ENCODE results near the gene SEC61A2. TPM values are rescaled to one million over a fixed set of nuclear protein-coding genes. Genes with fewer than 3 reads are reported as not detected.
A peak's percentile ranks its signal among the peaks of the same experiment; 100 is the strongest.

SEC61A2 gene
- polyA plus RNA-seq, 1 of the 3 experiments (the other 2 are of a cell fraction), result 11.9 TPM

GRCh38 chr10:12214763-12215218 lies 85.3 kb downstream of the SEC61A2 start:
- peaks cover 21% of the 10 kb centered on the region for H3K79me2 ChIP-seq (ENCODE audit: insufficient read depth)
- H3K9me2 ChIP-seq, result no peaks in the 10 kb centered on the region
- TF ChIP-seq TCF12 (IDR thresholded peaks at IDR 0.05), result peak; percentile 15; the same call in 1 of the 2 replicates
- no peak for TF ChIP-seq ZBTB33 (IDR thresholded peaks at IDR 0.05; ENCODE audit: borderline replicate concordance, low read depth)
- peak; percentile 89 for TF ChIP-seq CTCF (IDR thresholded peaks at IDR 0.05)
- no peak for TF ChIP-seq REST (IDR thresholded peaks at IDR 0.05; ENCODE audit: low read depth, low read length)
- TF ChIP-seq USF2 (IDR thresholded peaks at IDR 0.05; ENCODE audit: borderline replicate concordance, low read depth, low read length), result no peak
- TF ChIP-seq RFX5 (IDR thresholded peaks at IDR 0.05; ENCODE audit: low read length), result no peak
- TF ChIP-seq CHD2 (IDR thresholded peaks at IDR 0.05; ENCODE audit: low read length, partially characterized antibody), result no peak
- TF ChIP-seq NRF1 (IDR thresholded peaks at IDR 0.05; ENCODE audit: low read depth, low read length), result no peak
- TF ChIP-seq IRF3 (IDR thresholded peaks at IDR 0.05; ENCODE audit: low read depth, low read length), result no peak
- peak; percentile 52 for TF ChIP-seq RAD21 (IDR thresholded peaks at IDR 0.05; ENCODE audit: low read length)
- TF ChIP-seq MXI1 (IDR thresholded peaks at IDR 0.05; ENCODE audit: low read depth, low read length), result no peak
- CTCF ChIA-PET, result interaction anchor here (0.6 to 6.0 kb wide), 38 partner anchors 9 to 884 kb away, joined by 3 to 78 read pairs (median 4); partner anchors contain the start of genes CDC123 and NUDT5
- no peaks in the 10 kb centered on the region for H3K9me3 ChIP-seq
- H4K20me1 ChIP-seq (ENCODE audit: insufficient read depth), result no peaks in the 10 kb centered on the region; the same call in 1 of the 2 replicates
- H3K27me3 ChIP-seq (ENCODE audit: insufficient read depth), result no peaks in the 10 kb centered on the region
- H3K4me1 ChIP-seq (ENCODE audit: control insufficient read depth in 1 of 2, insufficient read depth in 2 of 2, low read depth in 1 of 2, low read length in 1 of 2), result peaks cover 0 to 3% of the 10 kb centered on the region in 2 experiments; a peak in 2 of 4 replicates
- WGBS (ENCODE audit: low lambda C conversion rate), result 46% methylated on average over 6 of the region's 6 CpGs
- H3F3A ChIP-seq (replicated peaks; ENCODE audit: insufficient read depth), result peaks cover 30% of the 10 kb centered on the region
- no peak overlapping the region for H3K4me2 ChIP-seq
- H3K9ac ChIP-seq, result no peak overlapping the region
- peaks cover 69 to 79% of the 10 kb centered on the region in 2 experiments for H3K36me3 ChIP-seq (replicated peaks in 1 of 2; ENCODE audit: control insufficient read depth in 1 of 2, insufficient read depth in 2 of 2, low read length in 1 of 2)
- no peak overlapping the region for H2AFZ ChIP-seq (ENCODE audit: low read depth)
- H3K27ac ChIP-seq (ENCODE audit: low read depth in 2 of 2, low read length in 1 of 2), result peak overlapping the region in 1 of 2 experiments; percentile 53; a peak in 2 of 4 replicates
- H3K4me3 ChIP-seq (ENCODE audit: low read depth in 2 of 2, low read length in 1 of 2), result no peak overlapping the region
- POLR2A ChIA-PET, result no interaction called here
- peak; percentile 47 for DNase-seq

Small RNA genes lying within 50 kb of the gene (small RNA-seq; reads per million reads assigned to genes)
- gene MIR548AK, result 0 reads per million in 7 experiments
- 0 to 4.2 (median 0) reads per million in 7 experiments for gene RNU6-88P

Other genes starting within 250 kb of the SEC61A2 start
- gene UPF2, start 86.9 kb upstream of the SEC61A2 start, polyA plus RNA-seq (2012; rRNA removed), result 4.7 and 6.4 TPM in 2 replicates
- gene DHTKD1, start 60.7 kb upstream of the SEC61A2 start, polyA plus RNA-seq (2012; rRNA removed), result 17.7 and 24.2 TPM in 2 replicates
- 61.2 and 70.7 TPM in 2 replicates for gene NUDT5, start 66.2 kb downstream of the SEC61A2 start, polyA plus RNA-seq (2012; rRNA removed)
- 139 and 141 TPM in 2 replicates for gene CDC123, start 66.5 kb downstream of the SEC61A2 start, polyA plus RNA-seq (2012; rRNA removed)
- 4.1 TPM in 2 replicates for gene CAMK1D, start 219.9 kb downstream of the SEC61A2 start, polyA plus RNA-seq (2012; rRNA removed)